Upper lobe of left lung (tissue), 6 donors: ENCODE data around the gene ACLY. TPM values are rescaled to one million over a fixed set of nuclear protein-coding genes. Genes with fewer than 3 reads are reported as not detected.
A peak's percentile ranks its signal among the peaks of the same experiment; 100 is the strongest.

Experiments
- ATAC-seq, 2 donors: fragments of 200-7000 bp; cut with Tn5 transposase; one replicate each; pipeline ENCODE4 v1.9.1; 2022; ENCODE audit warnings: mild to moderate bottlenecking in 2 of 2, moderate library complexity in 2 of 2; ENCODE audit not compliant: low FRiP score in 2 of 2
- DNase-seq, 2 donors: peaks; one replicate each; pipeline ENCODE4 v3.0.0-alpha.2; 2019 to 2020
- H3K27ac ChIP-seq, 4 donors: fragments of 200-600 bp; sonication (generic); one replicate each; pipeline ENCODE4 v1.5.1; 2016 to 2019
- H3K27me3 ChIP-seq, 4 donors: fragments of 200-600 bp; sonication (generic); one replicate each; pipeline ENCODE4 v1.5.1; 2017 to 2019
- H3K36me3 ChIP-seq, 4 donors: fragments of 200-600 bp; sonication (generic); one replicate each; pipeline ENCODE4 v1.5.1; 2016 to 2019
- H3K4me1 ChIP-seq, 4 donors: fragments of 200-600 bp; sonication (generic); one replicate each; pipeline ENCODE4 v1.5.1; 2018 to 2019
- H3K4me3 ChIP-seq, 4 donors: fragments of 200-600 bp; sonication (generic); one replicate each; pipeline ENCODE4 v1.5.1; 2017 to 2019; ENCODE audit warnings: mild to moderate bottlenecking in 2 of 4, moderate library complexity in 1 of 4
- H3K9me3 ChIP-seq, 4 donors: fragments of 200-600 bp; sonication (generic); one replicate each; pipeline ENCODE4 v1.5.1; 2018 to 2019
- EP300 ChIP-seq, 4 donors: sonication (generic); formaldehyde crosslinking; IDR thresholded peaks; one replicate each; pipeline ENCODE4 v1.5.1; 2017; ENCODE audit warnings: antibody characterized with exemption in 4 of 4, control low read depth in 2 of 4
- POLR2A ChIP-seq, 4 donors: fragments of 450-650 bp; IDR thresholded peaks; one replicate each; pipeline ENCODE4 v1.5.1; 2016 to 2017; ENCODE audit warnings: antibody characterized with exemption in 4 of 4, mild to moderate bottlenecking in 2 of 4
- POLR2AphosphoS5 ChIP-seq, 2 donors: sonication (generic); formaldehyde crosslinking; IDR thresholded peaks; one replicate each; pipeline ENCODE4 v1.5.1; 2017; ENCODE audit warnings: antibody characterized with exemption in 2 of 2
- WGBS, 2 donors: methylation state at CpG; one replicate each; pipeline ENCODE4 v1.1.5; 2017 to 2018; 5-methylcytosine and 5-hydroxymethylcytosine counted together
- total RNA-seq, 6 donors: library from RNA; depleted of rRNA in 4 of 6; stranded (reverse); fragments of >200 nt in 4 of 6; gene quantifications; one replicate each; pipeline versions ENCODE4 v1.1.0 to v1.2.1, GENCODE V29; 2016 to 2021
- TF ChIP-seq, protein P1 (sequence below), 6 experiments: fragments of 450-650 bp in 4 of 6; fragments of 200-600 bp in 2 of 6; sonication (generic) in 2 of 6; IDR thresholded peaks; one replicate each; pipeline ENCODE4 v1.5.1; 2016 to 2019; ENCODE audit warnings: antibody characterized with exemption in 6 of 6
- donor health status: DM: no; HTN: no; CAD: no; lungs with moderate emphysema.
- donor health status: DM: no; HTN: yes; CAD: no; lungs with severe emphysema.

The ACLY gene
- total RNA-seq, 6 donors from 2014 or later: 41.9 to 132 (median 84.6) TPM

GRCh38 chr17:41891135-41892020 lies 27.4 kb downstream of the ACLY start:
- H3K36me3 ChIP-seq: peaks cover 30 to 99% (median 86%) of the 10 kb centered on the region in 4 donors
- no peaks in the 10 kb centered on the region for H3K27me3 ChIP-seq
- H3K27ac ChIP-seq: no peak overlapping the region
- H3K4me3 ChIP-seq: no peak overlapping the region
- H3K9me3 ChIP-seq: no peaks in the 10 kb centered on the region
- 96% methylated on average over 7 of the region's 7 CpGs for WGBS, 2 donors
- no peak for DNase-seq
- no peak for TF ChIP-seq POLR2AphosphoS5 (IDR thresholded peaks at IDR 0.05)
- TF ChIP-seq POLR2A (IDR thresholded peaks at IDR 0.05): no peak
- TF ChIP-seq EP300 (IDR thresholded peaks at IDR 0.05): no peak
- TF ChIP-seq, protein P1, sequence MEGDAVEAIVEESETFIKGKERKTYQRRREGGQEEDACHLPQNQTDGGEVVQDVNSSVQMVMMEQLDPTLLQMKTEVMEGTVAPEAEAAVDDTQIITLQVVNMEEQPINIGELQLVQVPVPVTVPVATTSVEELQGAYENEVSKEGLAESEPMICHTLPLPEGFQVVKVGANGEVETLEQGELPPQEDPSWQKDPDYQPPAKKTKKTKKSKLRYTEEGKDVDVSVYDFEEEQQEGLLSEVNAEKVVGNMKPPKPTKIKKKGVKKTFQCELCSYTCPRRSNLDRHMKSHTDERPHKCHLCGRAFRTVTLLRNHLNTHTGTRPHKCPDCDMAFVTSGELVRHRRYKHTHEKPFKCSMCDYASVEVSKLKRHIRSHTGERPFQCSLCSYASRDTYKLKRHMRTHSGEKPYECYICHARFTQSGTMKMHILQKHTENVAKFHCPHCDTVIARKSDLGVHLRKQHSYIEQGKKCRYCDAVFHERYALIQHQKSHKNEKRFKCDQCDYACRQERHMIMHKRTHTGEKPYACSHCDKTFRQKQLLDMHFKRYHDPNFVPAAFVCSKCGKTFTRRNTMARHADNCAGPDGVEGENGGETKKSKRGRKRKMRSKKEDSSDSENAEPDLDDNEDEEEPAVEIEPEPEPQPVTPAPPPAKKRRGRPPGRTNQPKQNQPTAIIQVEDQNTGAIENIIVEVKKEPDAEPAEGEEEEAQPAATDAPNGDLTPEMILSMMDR (IDR thresholded peaks at IDR 0.05): no peak
- no peaks in the 10 kb centered on the region for H3K4me1 ChIP-seq
- no peak for ATAC-seq

DNA sequence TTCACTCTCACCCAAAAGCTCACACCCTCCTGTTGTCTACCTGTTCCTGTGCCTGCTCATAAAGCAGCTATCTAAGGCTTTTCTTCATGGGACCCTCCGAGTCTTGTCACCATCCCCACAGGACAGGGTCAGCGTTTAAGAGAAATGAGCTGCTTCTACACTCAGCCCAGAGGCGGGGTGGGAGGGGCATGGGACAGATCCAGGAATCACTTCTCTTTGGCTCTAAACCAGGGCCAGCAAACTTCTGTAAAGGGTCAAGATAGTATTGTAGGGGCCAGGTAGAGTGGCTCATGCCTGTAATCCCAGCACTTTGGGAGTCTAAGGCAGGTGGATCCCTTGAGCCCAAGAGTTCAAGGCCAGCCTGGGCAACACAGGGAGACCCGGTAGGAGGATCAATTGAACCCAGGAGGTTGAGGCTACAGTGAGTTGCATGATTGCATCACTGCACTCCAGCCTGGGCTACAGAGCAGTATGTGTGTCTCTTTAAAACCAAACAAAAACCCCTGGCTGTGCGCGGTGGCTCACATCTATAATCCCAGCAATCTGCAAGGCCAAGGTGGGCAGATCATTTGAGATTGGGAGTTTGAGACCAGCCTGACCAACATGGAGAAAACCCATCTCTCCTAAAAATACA lies 30.3 kb downstream of the ACLY start:
- Histone ChIP-seq H3K27ac (no peak overlapping the region), H3K27me3 (no peaks in the 10 kb centered on the region), H3K4me3 (no peak overlapping the region), H3K4me1 (no peaks in the 10 kb centered on the region), H3K9me3 (no peaks in the 10 kb centered on the region), H3K36me3 (peaks cover 49 to 99% (median 91%) of the 10 kb centered on the region in 4 donors)
- ATAC-seq (no peak), DNase-seq (no peak)
- TF ChIP-seq EP300 (IDR thresholded peaks at IDR 0.05): no peak
- TF ChIP-seq POLR2A (IDR thresholded peaks at IDR 0.05): no peak
- TF ChIP-seq, protein P1 (IDR thresholded peaks at IDR 0.05): no peak
- TF ChIP-seq POLR2AphosphoS5 (IDR thresholded peaks at IDR 0.05): no peak
- WGBS, 2 donors: 81 to 83% methylated on average over 6 of the region's 6 CpGs

GRCh38 chr17:41885733-41886132 lies 33.0 kb downstream of the ACLY start:
- Histone ChIP-seq H3K36me3 (peaks cover 34 to 96% (median 82%) of the 10 kb centered on the region in 4 donors), H3K4me3 (no peak overlapping the region), H3K9me3 (no peaks in the 10 kb centered on the region), H3K27ac (no peak overlapping the region), H3K4me1 (no peaks in the 10 kb centered on the region), H3K27me3 (no peaks in the 10 kb centered on the region)
- ATAC-seq (no peak), DNase-seq (no peak)
- TF ChIP-seq, protein P1 (IDR thresholded peaks at IDR 0.05): peak in 1 of 6 experiments; percentile 18
- TF ChIP-seq POLR2AphosphoS5 (IDR thresholded peaks at IDR 0.05): no peak
- TF ChIP-seq EP300 (IDR thresholded peaks at IDR 0.05): no peak
- TF ChIP-seq POLR2A (IDR thresholded peaks at IDR 0.05): no peak
- 90 to 91% methylated on average over 6 of the region's 6 CpGs for WGBS, 2 donors

DNA sequence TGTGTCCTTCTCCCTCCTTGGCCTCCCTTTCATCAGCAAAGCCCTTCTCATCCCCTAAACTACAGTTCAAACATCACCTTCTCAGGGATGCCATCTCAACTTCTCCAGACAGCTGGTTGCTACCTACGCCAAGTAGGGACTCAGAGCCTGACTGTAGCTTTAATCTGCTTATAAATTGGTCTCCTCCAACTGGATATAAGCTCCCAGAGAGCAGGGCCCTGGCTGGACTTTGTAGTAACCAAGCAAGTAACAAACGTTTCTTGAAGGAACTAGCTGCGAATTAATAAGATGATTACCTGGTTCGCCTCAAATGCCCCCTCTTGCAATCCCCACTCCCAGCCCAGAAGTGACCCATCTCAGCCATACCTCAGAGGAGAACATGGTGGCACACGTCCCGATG lies 36.0 kb downstream of the ACLY start:
- WGBS, 2 donors: 90 to 92% methylated on average over 6 of the region's 6 CpGs
- ATAC-seq: no peak
- no peak for DNase-seq
- TF ChIP-seq, protein P1 (IDR thresholded peaks at IDR 0.05): no peak
- no peak for TF ChIP-seq EP300 (IDR thresholded peaks at IDR 0.05)
- no peak for TF ChIP-seq POLR2A (IDR thresholded peaks at IDR 0.05)
- TF ChIP-seq POLR2AphosphoS5 (IDR thresholded peaks at IDR 0.05): no peak
- no peak overlapping the region for H3K27ac ChIP-seq
- H3K4me3 ChIP-seq: no peak overlapping the region
- no peaks in the 10 kb centered on the region for H3K9me3 ChIP-seq
- no peaks in the 10 kb centered on the region for H3K27me3 ChIP-seq
- H3K4me1 ChIP-seq: no peaks in the 10 kb centered on the region
- H3K36me3 ChIP-seq: peaks cover 44 to 95% (median 80%) of the 10 kb centered on the region in 4 donors
